Dendritic cell treated with granulocyte-macrophage colony-stimulating factor and Interleukin-4, amounts not matched to agents 40 ng/mL and 50 ng/mL, for 4 days (primary cell): ENCODE results near the gene AGAP3.

Experiments
- H3K27ac Mint-ChIP-seq: one replicate; pipeline ENCODE4 v1.8.0; 2022; ENCODE audit warnings: mild to moderate bottlenecking, mixed read lengths
- H3K27me3 Mint-ChIP-seq: one replicate; pipeline ENCODE4 v1.8.0; 2022; ENCODE audit warnings: mild to moderate bottlenecking, mixed read lengths
- H3K36me3 Mint-ChIP-seq: one replicate; pipeline ENCODE4 v1.8.0; 2022; ENCODE audit warnings: low read depth, mixed read lengths
- H3K4me1 Mint-ChIP-seq: one replicate; pipeline ENCODE4 v1.8.0; 2022; ENCODE audit warnings: low read depth, mixed read lengths
- H3K4me3 Mint-ChIP-seq: one replicate; pipeline ENCODE4 v1.8.0; 2022; ENCODE audit warnings: mild to moderate bottlenecking, moderate library complexity, mixed read lengths
- H3K9me3 Mint-ChIP-seq: one replicate; pipeline ENCODE4 v1.8.0; 2022; ENCODE audit warnings: mixed read lengths
- intact Hi-C: fragments of 100-400 bp; cut with micrococcal nuclease; formaldehyde crosslinking; loops from one replicate; pipeline ENCODE4 v1.15.0; 2022

The AGAP3 gene

GRCh38 chr7:151061213-151062110 lies 24.8 kb upstream of the AGAP3 start:
- Mint-ChIP-seq H3K4me1 (peaks cover 48% of the 10 kb centered on the region), H3K27me3 (no peaks in the 10 kb centered on the region), H3K9me3 (no peaks in the 10 kb centered on the region), H3K4me3 (peak overlapping the region; percentile 91), H3K36me3 (peaks cover 74% of the 10 kb centered on the region), H3K27ac (peak overlapping the region; percentile 92)
- intact Hi-C loops, result no loop called here

GRCh38 chr7:151062111-151062398 lies 24.2 kb upstream of the AGAP3 start:
- Mint-ChIP-seq H3K36me3 (peaks cover 79% of the 10 kb centered on the region), H3K4me1 (peaks cover 42% of the 10 kb centered on the region), H3K9me3 (no peaks in the 10 kb centered on the region), H3K27ac (peak overlapping the region; percentile 92), H3K27me3 (no peaks in the 10 kb centered on the region), H3K4me3 (no peak overlapping the region)
- intact Hi-C loops, result no loop called here

GRCh38 chr7:151062399-151063211 lies 23.7 kb upstream of the AGAP3 start:
- Mint-ChIP-seq H3K27ac (no peak overlapping the region), H3K4me1 (peaks cover 37% of the 10 kb centered on the region), H3K9me3 (no peaks in the 10 kb centered on the region), H3K27me3 (no peaks in the 10 kb centered on the region), H3K4me3 (no peak overlapping the region), H3K36me3 (peaks cover 79% of the 10 kb centered on the region)
- intact Hi-C loops, result no loop called here

- Mint-ChIP-seq H3K27me3 (no peaks in the 10 kb centered on the region), H3K4me1 (peaks cover 36% of the 10 kb centered on the region), H3K4me3 (no peak overlapping the region), H3K9me3 (no peaks in the 10 kb centered on the region), H3K36me3 (peaks cover 84% of the 10 kb centered on the region), H3K27ac (no peak overlapping the region)
- intact Hi-C loops, result no loop called here
Observed at GRCh38 chr7:151063212-151063561, 23.1 kb upstream of the AGAP3 start.

GRCh38 chr7:151064454-151064853 lies 21.8 kb upstream of the AGAP3 start:
- Mint-ChIP-seq H3K4me3 (no peak overlapping the region), H3K4me1 (peaks cover 24% of the 10 kb centered on the region), H3K36me3 (peaks cover 93% of the 10 kb centered on the region), H3K9me3 (no peaks in the 10 kb centered on the region), H3K27ac (no peak overlapping the region), H3K27me3 (no peaks in the 10 kb centered on the region)
- intact Hi-C loops, result no loop called here

- intact Hi-C loops, result no loop called here
- no peak overlapping the region for H3K4me3 Mint-ChIP-seq
- no peak overlapping the region for H3K27ac Mint-ChIP-seq
- no peaks in the 10 kb centered on the region for H3K27me3 Mint-ChIP-seq
- H3K36me3 Mint-ChIP-seq, result peaks cover 93% of the 10 kb centered on the region
- no peaks in the 10 kb centered on the region for H3K9me3 Mint-ChIP-seq
- H3K4me1 Mint-ChIP-seq, result peaks cover 22% of the 10 kb centered on the region
Observed at GRCh38 chr7:151064993-151065392, 21.3 kb upstream of the AGAP3 start.

GRCh38 chr7:151065516-151065915 lies 20.8 kb upstream of the AGAP3 start:
- Mint-ChIP-seq H3K27me3 (no peaks in the 10 kb centered on the region), H3K4me3 (no peak overlapping the region), H3K9me3 (no peaks in the 10 kb centered on the region), H3K4me1 (peaks cover 16% of the 10 kb centered on the region), H3K36me3 (peaks cover 95% of the 10 kb centered on the region), H3K27ac (no peak overlapping the region)
- intact Hi-C loops, result no loop called here

- Mint-ChIP-seq H3K36me3 (peaks cover 100% of the 10 kb centered on the region), H3K9me3 (no peaks in the 10 kb centered on the region), H3K4me1 (peaks cover 7% of the 10 kb centered on the region), H3K4me3 (no peak overlapping the region), H3K27me3 (no peaks in the 10 kb centered on the region), H3K27ac (no peak overlapping the region)
- intact Hi-C loops, result no loop called here
Observed at GRCh38 chr7:151066273-151066974, 19.9 kb upstream of the AGAP3 start.

- Mint-ChIP-seq H3K9me3 (no peaks in the 10 kb centered on the region), H3K4me1 (no peaks in the 10 kb centered on the region), H3K27me3 (no peaks in the 10 kb centered on the region), H3K27ac (no peak overlapping the region), H3K4me3 (no peak overlapping the region), H3K36me3 (peaks cover 100% of the 10 kb centered on the region)
- intact Hi-C loops, result no loop called here
Observed at GRCh38 chr7:151068069-151068773, 18.1 kb upstream of the AGAP3 start.

GRCh38 chr7:151069841-151070573 lies 16.3 kb upstream of the AGAP3 start:
- H3K36me3 Mint-ChIP-seq, result peaks cover 100% of the 10 kb centered on the region
- no peaks in the 10 kb centered on the region for H3K4me1 Mint-ChIP-seq
- no peaks in the 10 kb centered on the region for H3K9me3 Mint-ChIP-seq
- H3K4me3 Mint-ChIP-seq, result no peak overlapping the region
- intact Hi-C loops, result no loop called here
- H3K27me3 Mint-ChIP-seq, result no peaks in the 10 kb centered on the region
- H3K27ac Mint-ChIP-seq, result no peak overlapping the region

- peaks cover 100% of the 10 kb centered on the region for H3K36me3 Mint-ChIP-seq
- H3K27me3 Mint-ChIP-seq, result no peaks in the 10 kb centered on the region
- H3K27ac Mint-ChIP-seq, result no peak overlapping the region
- intact Hi-C loops, result no loop called here
- H3K9me3 Mint-ChIP-seq, result no peaks in the 10 kb centered on the region
- H3K4me3 Mint-ChIP-seq, result no peak overlapping the region
- no peaks in the 10 kb centered on the region for H3K4me1 Mint-ChIP-seq
Observed at GRCh38 chr7:151070574-151070960, 15.7 kb upstream of the AGAP3 start.

GRCh38 chr7:151071032-151071866 lies 15.0 kb upstream of the AGAP3 start:
- intact Hi-C loops, result no loop called here
- Mint-ChIP-seq H3K27ac (no peak overlapping the region), H3K36me3 (peaks cover 100% of the 10 kb centered on the region), H3K4me1 (peaks cover 5% of the 10 kb centered on the region), H3K9me3 (no peaks in the 10 kb centered on the region), H3K27me3 (no peaks in the 10 kb centered on the region), H3K4me3 (no peak overlapping the region)
